SK-N-SH (cell line): ENCODE results near the gene CCND2.

ENCODE experiments used
- CHD2 ChIP-seq: fragments of 150-350 bp; IDR thresholded peaks from 2 replicates; pipeline ENCODE4 v1.6.1; 2018; ENCODE audit warnings: low read length; ENCODE audit not compliant: partially characterized antibody
- MXI1 ChIP-seq: IDR thresholded peaks from 2 replicates; pipeline ENCODE4 v1.6.1; 2012; ENCODE audit warnings: mild to moderate bottlenecking, low read depth, low read length, improper control_type of control experiment
- TAF1 ChIP-seq: IDR thresholded peaks from 2 replicates; pipeline ENCODE4 v1.6.1; 2012; ENCODE audit warnings: low read depth, mild to moderate bottlenecking, low read length, moderate library complexity, borderline replicate concordance
- USF2 ChIP-seq: fragments of 150-350 bp; IDR thresholded peaks from 2 replicates; pipeline ENCODE4 v1.6.1; 2017; ENCODE audit warnings: antibody characterized with exemption, low read length, low read depth, borderline replicate concordance
- TF ChIP-seq, protein P1 (sequence below): IDR thresholded peaks from 2 replicates; pipeline ENCODE4 v1.4.0; 2012; ENCODE audit warnings: low read depth
- TF ChIP-seq, protein P2 (sequence below): fragments of 200-600 bp; sonication (generic); IDR thresholded peaks from 2 replicates; pipeline ENCODE4 v1.6.1; 2017; ENCODE audit warnings: antibody characterized with exemption, mild to moderate bottlenecking, moderate library complexity
- TF ChIP-seq, protein P3 (sequence below): IDR thresholded peaks from 2 replicates; pipeline ENCODE4 v1.4.0; 2012; ENCODE audit warnings: low read depth, borderline replicate concordance

DNA sequence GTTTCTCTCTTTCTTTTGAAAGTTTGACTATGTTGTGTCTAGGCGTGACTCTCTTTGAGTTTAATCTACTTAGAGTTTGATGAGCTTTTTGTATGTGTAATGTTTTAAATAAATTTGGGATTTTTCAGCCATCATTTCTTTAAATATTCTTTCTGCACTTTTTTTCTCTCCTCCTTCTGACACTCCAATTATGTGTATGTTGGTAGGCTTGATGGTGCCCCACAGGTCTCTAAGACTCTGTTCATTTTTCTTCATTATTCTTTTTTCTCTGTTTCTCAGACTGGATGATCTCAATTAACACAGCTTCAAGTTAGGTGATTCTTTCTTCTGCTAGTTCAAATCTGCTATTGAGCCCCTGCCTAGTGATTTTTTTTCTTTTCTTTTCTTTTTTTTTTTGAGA lies 14.5 kb upstream of the CCND2 start:
- TF ChIP-seq, protein P1, sequence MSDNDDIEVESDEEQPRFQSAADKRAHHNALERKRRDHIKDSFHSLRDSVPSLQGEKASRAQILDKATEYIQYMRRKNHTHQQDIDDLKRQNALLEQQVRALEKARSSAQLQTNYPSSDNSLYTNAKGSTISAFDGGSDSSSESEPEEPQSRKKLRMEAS = no peak
- TF ChIP-seq, protein P2, sequence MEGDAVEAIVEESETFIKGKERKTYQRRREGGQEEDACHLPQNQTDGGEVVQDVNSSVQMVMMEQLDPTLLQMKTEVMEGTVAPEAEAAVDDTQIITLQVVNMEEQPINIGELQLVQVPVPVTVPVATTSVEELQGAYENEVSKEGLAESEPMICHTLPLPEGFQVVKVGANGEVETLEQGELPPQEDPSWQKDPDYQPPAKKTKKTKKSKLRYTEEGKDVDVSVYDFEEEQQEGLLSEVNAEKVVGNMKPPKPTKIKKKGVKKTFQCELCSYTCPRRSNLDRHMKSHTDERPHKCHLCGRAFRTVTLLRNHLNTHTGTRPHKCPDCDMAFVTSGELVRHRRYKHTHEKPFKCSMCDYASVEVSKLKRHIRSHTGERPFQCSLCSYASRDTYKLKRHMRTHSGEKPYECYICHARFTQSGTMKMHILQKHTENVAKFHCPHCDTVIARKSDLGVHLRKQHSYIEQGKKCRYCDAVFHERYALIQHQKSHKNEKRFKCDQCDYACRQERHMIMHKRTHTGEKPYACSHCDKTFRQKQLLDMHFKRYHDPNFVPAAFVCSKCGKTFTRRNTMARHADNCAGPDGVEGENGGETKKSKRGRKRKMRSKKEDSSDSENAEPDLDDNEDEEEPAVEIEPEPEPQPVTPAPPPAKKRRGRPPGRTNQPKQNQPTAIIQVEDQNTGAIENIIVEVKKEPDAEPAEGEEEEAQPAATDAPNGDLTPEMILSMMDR = no peak
- TF ChIP-seq, protein P3, sequence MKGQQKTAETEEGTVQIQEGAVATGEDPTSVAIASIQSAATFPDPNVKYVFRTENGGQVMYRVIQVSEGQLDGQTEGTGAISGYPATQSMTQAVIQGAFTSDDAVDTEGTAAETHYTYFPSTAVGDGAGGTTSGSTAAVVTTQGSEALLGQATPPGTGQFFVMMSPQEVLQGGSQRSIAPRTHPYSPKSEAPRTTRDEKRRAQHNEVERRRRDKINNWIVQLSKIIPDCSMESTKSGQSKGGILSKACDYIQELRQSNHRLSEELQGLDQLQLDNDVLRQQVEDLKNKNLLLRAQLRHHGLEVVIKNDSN = no peak
- no peak for TF ChIP-seq CHD2
- no peak for TF ChIP-seq MXI1
- TF ChIP-seq USF2 = no peak
- no peak for TF ChIP-seq TAF1
